DMS 273 (cell line): ENCODE results near the gene ARHGAP31.
"Not testable (repeated sequence)": the region's sequence is repeated elsewhere in the genome, so short reads cannot be mapped to it uniquely, and the experiment has no call there.

Experiments
- DNase-seq: peaks from one replicate; lab custom pipeline; 2025; ENCODE audit not compliant: unreplicated experiment; lab: John Stamatoyannopoulos, UW

Gene ARHGAP31

GRCh38 chr3:119293871-119294695 is at the start of gene ARHGAP31:
TSS of gene ARHGAP31 (plus strand) at chr3:119294383. CDS start at chr3:119294905, 522 bp downstream.
- DNase-seq: peak; percentile 88

- DNase-seq: peak; percentile 65
These were observed 48.4 kb upstream of the ARHGAP31 start for GRCh38 chr3:119245778-119246177.

- DNase-seq: no peak
These were observed 39.0 kb upstream of the ARHGAP31 start for GRCh38 chr3:119255214-119255613.

GRCh38 chr3:119257111-119257510 is 37.1 kb upstream of the ARHGAP31 start:
- DNase-seq: no peak

- DNase-seq: peak; percentile 22
These were observed 36.4 kb upstream of the ARHGAP31 start for GRCh38 chr3:119257654-119258410.

GRCh38 chr3:119258915-119259314 is 35.3 kb upstream of the ARHGAP31 start:
- no peak for DNase-seq

GRCh38 chr3:119259821-119260220 is 34.4 kb upstream of the ARHGAP31 start:
- DNase-seq: no peak

GRCh38 chr3:119261055-119261454 is 33.1 kb upstream of the ARHGAP31 start:
- DNase-seq: no peak

- not testable (repeated sequence) for DNase-seq
These were observed 24.0 kb upstream of the ARHGAP31 start for GRCh38 chr3:119270212-119270611.

GRCh38 chr3:119276680-119277079 is 17.5 kb upstream of the ARHGAP31 start:
- DNase-seq: no peak

- peak; percentile 88 for DNase-seq
These were observed 15.1 kb upstream of the ARHGAP31 start for GRCh38 chr3:119279101-119279554.

GRCh38 chr3:119279584-119280243 is 14.5 kb upstream of the ARHGAP31 start:
- no peak for DNase-seq

- no peak for DNase-seq
These were observed 5.3 kb upstream of the ARHGAP31 start for GRCh38 chr3:119288669-119289403.

- DNase-seq: no peak
These were observed 4.8 kb upstream of the ARHGAP31 start for GRCh38 chr3:119289404-119289770.

GRCh38 chr3:119290613-119291012 is 3.6 kb upstream of the ARHGAP31 start:
- DNase-seq: no peak

- no peak for DNase-seq
These were observed 3.0 kb upstream of the ARHGAP31 start for GRCh38 chr3:119291062-119291700.

GRCh38 chr3:119292666-119293065 is 1.5 kb upstream of the ARHGAP31 start:
- no peak for DNase-seq

- peak; percentile 74 for DNase-seq
These were observed 895 bp upstream of the ARHGAP31 start for GRCh38 chr3:119293105-119293870.
